IMR-90 (cell line): Measurements from ENCODE around the gene MB21D2. TPM values are rescaled to one million over a fixed set of nuclear protein-coding genes. Genes with fewer than 3 reads are reported as not detected.

Experiments used
- ATAC-seq: fragments of 200-7000 bp; cut with Tn5 transposase; 2 replicates; pipeline ENCODE4 v1.9.1; 2020; ENCODE audit warnings: low read depth, mild to moderate bottlenecking, moderate library complexity
- BruUV-seq: library from RNA; stranded (reverse); fragments of 400-500 nt; replicated peaks from 2 replicates; lab custom pipeline; 2021; lab: Mats Ljungman, UMichigan
- CTCF ChIA-PET: fragments of 300-600 bp; formaldehyde crosslinking; extraction: SDS; loops from one replicate; lab custom pipeline; 2021; ENCODE audit warnings: antibody characterized with exemption; lab: Yijun Ruan, JAX
- POLR2A ChIA-PET: fragments of 300-600 bp; sonication (Branson Sonifier 250); formaldehyde crosslinking; loops from one replicate; lab custom pipeline; 2022; ENCODE audit warnings: antibody characterized with exemption; ENCODE audit not compliant: unreplicated experiment; lab: Charles Lee
- DNase-seq: peaks from one replicate; pipeline ENCODE4 v3.0.0; 2013
- H2AFZ ChIP-seq: replicated peaks from 2 replicates; pipeline ENCODE3; 2013; ENCODE audit warnings: low read length, mild to moderate bottlenecking; ENCODE audit not compliant: poor library complexity
- H2AK5ac ChIP-seq: 2 replicates; pipeline ENCODE4 v1.6.1; 2013; ENCODE audit warnings: low read depth, low read length, inconsistent platforms
- H2AK9ac ChIP-seq: replicated peaks from 2 replicates; pipeline ENCODE3; 2013; ENCODE audit warnings: mild to moderate bottlenecking, low read depth, low read length, moderate library complexity; ENCODE audit not compliant: poor library complexity
- H2BK120ac ChIP-seq: 2 replicates; pipeline ENCODE4 v1.6.1; 2013; ENCODE audit warnings: low read depth, low read length, inconsistent platforms
- H2BK15ac ChIP-seq: 3 replicates; pipeline ENCODE4 v1.6.1; 2013; ENCODE audit warnings: low read depth, low read length, inconsistent platforms
- H2BK20ac ChIP-seq: 2 replicates; pipeline ENCODE4 v1.6.1; 2013; ENCODE audit warnings: low read depth, mild to moderate bottlenecking, inconsistent platforms, low read length, moderate library complexity
- H2BK5ac ChIP-seq: 2 replicates; pipeline ENCODE4 v1.6.1; 2013; ENCODE audit warnings: mild to moderate bottlenecking, low read depth, low read length, inconsistent platforms; ENCODE audit not compliant: poor library complexity, severe bottlenecking
- H3K14ac ChIP-seq: replicated peaks from 2 replicates; pipeline ENCODE4 v1.6.1; 2013; ENCODE audit warnings: low read depth, low read length, inconsistent platforms
- H3K18ac ChIP-seq: 2 replicates; pipeline ENCODE4 v1.6.1; 2013; ENCODE audit warnings: low read depth, low read length, control low read depth
- H3K23ac ChIP-seq: 2 replicates; pipeline ENCODE4 v1.6.1; 2013; ENCODE audit warnings: low read depth, low read length, inconsistent platforms
- H3K27ac ChIP-seq: 2 replicates; pipeline ENCODE4 v1.5.1; 2013; ENCODE audit warnings: mild to moderate bottlenecking, control low read depth, low read length; ENCODE audit not compliant: insufficient read depth
- H3K27me3 ChIP-seq: 2 replicates; pipeline ENCODE4 v1.6.1; 2013; ENCODE audit warnings: low read length; ENCODE audit not compliant: control insufficient read depth, insufficient read depth
- H3K36me3 ChIP-seq: 2 replicates; pipeline ENCODE4 v1.6.1; 2013; ENCODE audit warnings: low read length, mixed read lengths; ENCODE audit not compliant: control insufficient read depth, insufficient read depth
- H3K4ac ChIP-seq: 2 replicates; pipeline ENCODE4 v1.6.1; 2013; ENCODE audit warnings: low read depth, low read length, inconsistent platforms
- H3K4me1 ChIP-seq: 2 replicates; pipeline ENCODE4 v1.6.1; 2013; ENCODE audit warnings: low read length, mixed read lengths; ENCODE audit not compliant: control insufficient read depth, insufficient read depth
- H3K4me2 ChIP-seq: 2 replicates; pipeline ENCODE4 v1.6.1; 2013; ENCODE audit warnings: low read depth, mild to moderate bottlenecking, control low read depth, low read length, moderate library complexity
- H3K4me3 ChIP-seq: 2 replicates; pipeline ENCODE4 v1.5.1; 2013; ENCODE audit warnings: low read depth, mild to moderate bottlenecking, control low read depth, low read length, moderate library complexity; ENCODE audit not compliant: insufficient read depth
- H3K56ac ChIP-seq: 2 replicates; pipeline ENCODE4 v1.6.1; 2013; ENCODE audit warnings: low read length, inconsistent platforms; ENCODE audit not compliant: insufficient read depth; ENCODE audit errors: extremely low read depth
- H3K79me1 ChIP-seq, 2 experiments: 2 replicates each; pipeline ENCODE4 v1.6.1; 2013; ENCODE audit warnings: low read length in 2 of 2, inconsistent platforms in 1 of 2, low read depth in 1 of 2
- H3K9ac ChIP-seq: 2 replicates; pipeline ENCODE4 v1.6.1; 2013; ENCODE audit warnings: low read depth, low read length, control low read depth
- H3K9me1 ChIP-seq: 2 replicates; pipeline ENCODE4 v1.6.1; 2013; ENCODE audit warnings: low read length, inconsistent platforms; ENCODE audit not compliant: insufficient read depth
- H3K9me3 ChIP-seq: 2 replicates; pipeline ENCODE4 v1.6.1; 2013; ENCODE audit warnings: low read length; ENCODE audit not compliant: control insufficient read depth, insufficient read depth
- H4K20me1 ChIP-seq: 2 replicates; pipeline ENCODE4 v1.6.1; 2013; ENCODE audit warnings: low read length, inconsistent platforms; ENCODE audit not compliant: insufficient read depth
- H4K5ac ChIP-seq: 2 replicates; pipeline ENCODE4 v1.6.1; 2013; ENCODE audit warnings: mild to moderate bottlenecking, low read depth, low read length, control low read depth
- H4K8ac ChIP-seq, 2 experiments: 2 replicates each; pipeline ENCODE4 v1.6.1; 2013; ENCODE audit warnings: low read depth in 2 of 2, low read length in 2 of 2, control low read depth in 1 of 2, inconsistent platforms in 1 of 2
- H4K91ac ChIP-seq: 2 replicates; pipeline ENCODE4 v1.6.1; 2013; ENCODE audit warnings: low read depth, low read length, inconsistent platforms; ENCODE audit not compliant: insufficient read depth
- BHLHE40 ChIP-seq: fragments of 150-350 bp; IDR thresholded peaks from 2 replicates; pipeline ENCODE4 v1.6.1; 2016; ENCODE audit warnings: mild to moderate bottlenecking, low read depth, low read length
- CEBPB ChIP-seq: IDR thresholded peaks from 2 replicates; pipeline ENCODE4 v1.6.1; 2012; ENCODE audit warnings: low read depth, low read length, improper control_type of control experiment
- ELK1 ChIP-seq: fragments of 150-350 bp; IDR thresholded peaks from 2 replicates; pipeline ENCODE4 v1.6.1; 2016; ENCODE audit warnings: low read depth, mild to moderate bottlenecking, low read length, moderate library complexity, borderline replicate concordance
- FOS ChIP-seq: fragments of 150-350 bp; IDR thresholded peaks from 2 replicates; pipeline ENCODE4 v1.6.1; 2016; ENCODE audit warnings: low read depth, low read length
- MAFK ChIP-seq: IDR thresholded peaks from 2 replicates; pipeline ENCODE4 v1.6.1; 2012; ENCODE audit warnings: low read depth, low read length, improper control_type of control experiment
- MAZ ChIP-seq: IDR thresholded peaks from 2 replicates; pipeline ENCODE4 v1.6.1; 2012; ENCODE audit warnings: low read depth, mild to moderate bottlenecking, low read length, improper control_type of control experiment, moderate library complexity, borderline replicate concordance
- MXI1 ChIP-seq: IDR thresholded peaks from 2 replicates; pipeline ENCODE4 v1.6.1; 2012; ENCODE audit warnings: low read depth, mild to moderate bottlenecking, low read length, moderate library complexity, borderline replicate concordance
- POLR2A ChIP-seq: IDR thresholded peaks from 2 replicates; pipeline ENCODE4 v1.6.1; 2012; ENCODE audit warnings: mild to moderate bottlenecking, low read depth, low read length
- RAD21 ChIP-seq: IDR thresholded peaks from 2 replicates; pipeline ENCODE4 v1.6.1; 2012; ENCODE audit warnings: low read length, improper control_type of control experiment
- RFX5 ChIP-seq: IDR thresholded peaks from 2 replicates; pipeline ENCODE4 v1.8.0; 2012; ENCODE audit warnings: low read depth, mild to moderate bottlenecking, low read length, moderate library complexity
- SMC3 ChIP-seq: fragments of 150-350 bp; IDR thresholded peaks from 2 replicates; pipeline ENCODE4 v1.6.1; 2016; ENCODE audit warnings: low read depth, mild to moderate bottlenecking, antibody characterized with exemption, low read length, moderate library complexity
- USF2 ChIP-seq: fragments of 150-350 bp; IDR thresholded peaks from 2 replicates; pipeline ENCODE4 v1.6.1; 2017; ENCODE audit warnings: mild to moderate bottlenecking, antibody characterized with exemption, low read length, low read depth
- WGBS, 2 experiments: methylation state at CpG; one replicate each; pipeline versions ENCODE4 v1.1.5 to v1.1.7; 2013; ENCODE audit warnings: missing lambda C conversion rate in 2 of 2; ENCODE audit not compliant: insufficient read length in 1 of 2; ENCODE audit errors: extremely low coverage in 2 of 2; 5-methylcytosine and 5-hydroxymethylcytosine counted together
- dilution Hi-C: fragments of 300-500 bp; cut with HindIII; formaldehyde crosslinking; loops from one replicate; pipeline ENCODE4 v1.14.3; 2018; ENCODE audit warnings: low sequenced_read_pairs; ENCODE audit not compliant: unreplicated experiment
- in situ Hi-C: fragments of 300-500 bp; cut with MboI; formaldehyde crosslinking; loops from 3 replicates; pipeline ENCODE4 v1.14.3; 2019; ENCODE audit warnings: low sequenced_read_pairs, inconsistent platforms, mixed read lengths
- intact Hi-C: fragments of 100-400 bp; cut with micrococcal nuclease; formaldehyde crosslinking; loops from 2 replicates; pipeline ENCODE4 v1.10.0; 2022
- polyA plus RNA-seq, 3 experiments: library from polyadenylated mRNA; depleted of rRNA; stranded (reverse); fragments of >200 nt; gene quantifications; 2 replicates each; pipeline ENCODE4 v1.2.3, GENCODE V29; 2012; ENCODE audit warnings: low replicate concordance in 1 of 3
- total RNA-seq: library from RNA; depleted of rRNA; stranded (reverse); fragments of >200 nt; gene quantifications from 2 replicates; pipeline ENCODE4 v1.2.3, GENCODE V29; 2012
- TF ChIP-seq, protein P1 (sequence below): conservative IDR thresholded peaks from 2 replicates; pipeline ENCODE4 v1.5.1; 2012; ENCODE audit warnings: mild to moderate bottlenecking, low read depth, low read length, improper control_type of control experiment

Gene MB21D2
- total and polyA plus RNA-seq, 2 of the 4 experiments (the other 2 are of a cell fraction), result 13.6 to 44.8 TPM

- no CpG with 5 or more reads among the region's 3 CpGs for WGBS, 2 experiments
- no peak overlapping the region; the same call in 1 of the 2 replicates for H3K14ac ChIP-seq
- H2AK5ac ChIP-seq, result no peak overlapping the region
- in situ Hi-C loops (no loop called here), intact Hi-C loops (loop anchor here (5.0 kb wide), 1 partner anchor 657 kb away; no protein-coding TSS in a partner anchor), dilution Hi-C loops (no loop called here)
- H2AFZ ChIP-seq, result no peak overlapping the region
- no peak overlapping the region for H3K4me3 ChIP-seq
- no peaks in the 10 kb centered on the region for H3K36me3 ChIP-seq
- H3K4ac ChIP-seq, result no peak overlapping the region
- ChIA-PET POLR2A (no interaction called here), CTCF (interaction anchor here (0.6 to 5.3 kb wide), 11 partner anchors 13 to 147 kb away, joined by 3 to 27 read pairs (median 4); no protein-coding TSS in a partner anchor)
- ATAC-seq, result no peak
- H3K56ac ChIP-seq, result no peak overlapping the region
- H3K4me1 ChIP-seq, result peaks cover 5% of the 10 kb centered on the region
- no peak overlapping the region for H4K8ac ChIP-seq
- H3K79me1 ChIP-seq, result peaks cover 0 to 34% of the 10 kb centered on the region in 2 experiments; a peak in 3 of 4 replicates
- no peak overlapping the region for H2BK20ac ChIP-seq
- H2BK120ac ChIP-seq, result no peak overlapping the region
- no peak overlapping the region for H3K27ac ChIP-seq
- H2AK9ac ChIP-seq, result no peak overlapping the region
- H2BK15ac ChIP-seq, result no peak overlapping the region
- no peaks in the 10 kb centered on the region; the same call in 1 of the 2 replicates for H3K9me1 ChIP-seq
- peak overlapping the region; percentile 7; the same call in 1 of the 2 replicates for H3K4me2 ChIP-seq
- no peak overlapping the region for H3K9ac ChIP-seq
- peak; percentile 68 for DNase-seq
- H4K5ac ChIP-seq, result no peak overlapping the region
- H2BK5ac ChIP-seq, result no peak overlapping the region
- peak overlapping the region; percentile 30; the same call in 1 of the 2 replicates for H3K23ac ChIP-seq
- H4K91ac ChIP-seq, result no peak overlapping the region
- BruUV-seq, result no TSS peak
- H3K27me3 ChIP-seq, result no peaks in the 10 kb centered on the region
- H4K20me1 ChIP-seq, result peaks cover 24% of the 10 kb centered on the region; the same call in 1 of the 2 replicates
- TF ChIP-seq RFX5 (no peak), ELK1 (no peak), CEBPB (peak; percentile 7; the same call in 1 of the 2 replicates), RAD21 (peak; percentile 43), FOS (no peak), MAZ (no peak), MAFK (no peak), POLR2A (no peak), USF2 (no peak), BHLHE40 (no peak), SMC3 (0 out of 2 replicates have a peak, but pooled peaks have one; percentile 4), MXI1 (no peak)
- TF ChIP-seq, protein P1, sequence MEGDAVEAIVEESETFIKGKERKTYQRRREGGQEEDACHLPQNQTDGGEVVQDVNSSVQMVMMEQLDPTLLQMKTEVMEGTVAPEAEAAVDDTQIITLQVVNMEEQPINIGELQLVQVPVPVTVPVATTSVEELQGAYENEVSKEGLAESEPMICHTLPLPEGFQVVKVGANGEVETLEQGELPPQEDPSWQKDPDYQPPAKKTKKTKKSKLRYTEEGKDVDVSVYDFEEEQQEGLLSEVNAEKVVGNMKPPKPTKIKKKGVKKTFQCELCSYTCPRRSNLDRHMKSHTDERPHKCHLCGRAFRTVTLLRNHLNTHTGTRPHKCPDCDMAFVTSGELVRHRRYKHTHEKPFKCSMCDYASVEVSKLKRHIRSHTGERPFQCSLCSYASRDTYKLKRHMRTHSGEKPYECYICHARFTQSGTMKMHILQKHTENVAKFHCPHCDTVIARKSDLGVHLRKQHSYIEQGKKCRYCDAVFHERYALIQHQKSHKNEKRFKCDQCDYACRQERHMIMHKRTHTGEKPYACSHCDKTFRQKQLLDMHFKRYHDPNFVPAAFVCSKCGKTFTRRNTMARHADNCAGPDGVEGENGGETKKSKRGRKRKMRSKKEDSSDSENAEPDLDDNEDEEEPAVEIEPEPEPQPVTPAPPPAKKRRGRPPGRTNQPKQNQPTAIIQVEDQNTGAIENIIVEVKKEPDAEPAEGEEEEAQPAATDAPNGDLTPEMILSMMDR, result peak; percentile 41
- H3K9me3 ChIP-seq, result no peaks in the 10 kb centered on the region
- no peak overlapping the region for H3K18ac ChIP-seq
Measured at GRCh38 chr3:192915304-192915703, 2.4 kb downstream of the MB21D2 start.
